HG03571 (cell line): Measurements from ENCODE around the gene TARS2.

Source experiments
- ATAC-seq: cut with Tn5 transposase; IDR thresholded peaks from one replicate; pipeline ENCODE4 v1.9.1; 2021; ENCODE audit not compliant: unreplicated experiment

The TARS2 gene

DNA sequence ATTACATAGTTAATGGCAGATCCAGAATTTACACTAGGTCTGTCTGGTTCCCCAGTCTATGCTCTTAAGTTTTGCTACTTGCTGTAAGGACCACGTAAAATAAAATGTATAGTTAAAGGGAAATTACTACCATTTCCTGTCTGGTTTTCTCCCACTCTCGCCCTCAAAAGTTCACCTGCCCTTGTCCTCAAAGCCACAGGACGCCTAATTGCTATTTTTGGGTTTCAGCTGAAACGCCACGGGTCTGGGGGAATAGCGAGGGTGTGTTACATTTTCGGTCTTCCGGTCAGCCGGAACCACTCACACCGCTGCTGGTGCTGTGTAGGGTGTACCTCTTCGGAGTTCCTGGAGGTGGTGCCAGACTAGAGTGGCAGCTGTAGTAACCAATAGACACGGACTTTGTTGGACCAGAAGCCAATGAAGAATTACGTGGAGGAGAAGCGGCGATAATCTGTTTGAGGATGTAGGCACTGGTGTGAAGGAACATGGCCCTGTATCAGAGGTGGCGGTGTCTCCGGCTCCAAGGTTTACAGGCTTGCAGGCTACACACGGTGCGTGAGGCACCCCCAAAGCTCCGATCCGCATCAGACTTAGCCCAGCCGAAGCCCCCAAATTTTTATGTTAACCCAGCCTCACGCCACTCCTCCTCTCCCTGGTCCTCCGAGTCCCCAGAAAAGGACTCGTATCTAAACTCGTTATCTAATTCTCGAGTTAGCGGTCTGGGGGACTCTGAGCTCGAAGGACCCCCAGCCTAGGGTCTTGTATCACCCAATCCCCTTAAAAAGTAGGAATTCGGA, at the start of gene TARS2:
Gene TARS2, plus strand, starts transcription at position 454 of the 797 bp plus-strand sequence. Its CDS starts 32 bp downstream, at position 486.
- ATAC-seq: peak; percentile 98

DNA sequence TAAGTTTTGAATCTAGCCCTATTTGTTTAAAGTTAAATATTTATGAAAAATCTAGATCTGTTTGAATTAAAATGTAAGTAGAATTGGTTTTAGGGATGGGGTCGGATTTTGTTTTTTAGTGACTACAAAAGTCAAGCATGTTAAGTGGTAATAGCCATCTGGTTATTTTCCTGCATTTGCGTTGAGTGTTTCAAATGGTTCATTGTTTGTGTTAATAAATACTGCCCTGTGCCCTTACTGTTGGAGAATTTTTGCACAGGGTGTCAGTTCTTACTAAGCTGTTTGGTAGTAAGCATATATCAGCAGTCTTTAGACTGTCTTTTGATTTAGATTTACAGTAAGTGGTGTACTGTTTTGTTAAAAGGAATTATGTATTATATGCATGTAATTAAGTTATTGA, 46.1 kb upstream of the TARS2 start:
- no peak for ATAC-seq

DNA sequence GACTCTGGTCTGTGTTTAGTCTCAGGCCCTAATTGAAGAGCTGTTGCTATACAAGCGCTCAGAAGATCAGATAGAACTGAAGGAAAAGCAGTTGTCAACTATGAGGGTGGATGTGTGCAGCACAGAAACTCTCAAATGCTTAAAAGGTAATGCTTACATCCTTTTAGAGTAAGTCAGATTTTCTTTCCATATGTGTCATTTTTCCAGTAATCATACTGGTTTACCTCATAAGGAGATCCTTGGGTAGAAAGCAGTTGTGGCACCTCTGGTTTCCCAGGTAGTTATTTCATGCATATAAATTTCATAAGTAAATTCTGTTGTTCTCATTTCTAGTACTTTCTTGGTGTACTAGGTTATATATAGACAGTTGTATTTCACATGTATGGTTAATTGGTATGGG, 43.0 kb upstream of the TARS2 start:
- no peak for ATAC-seq

- ATAC-seq: no peak
Measured at GRCh38 chr1:150456146-150456647, 31.0 kb upstream of the TARS2 start.

GRCh38 chr1:150464422-150464826, 22.8 kb upstream of the TARS2 start:
- no peak for ATAC-seq

- no peak for ATAC-seq
Measured at GRCh38 chr1:150466964-150467363, 20.3 kb upstream of the TARS2 start.

- no peak for ATAC-seq
Measured at GRCh38 chr1:150469291-150469690, 17.9 kb upstream of the TARS2 start.

- ATAC-seq: no peak
Measured at GRCh38 chr1:150472601-150473200, 14.5 kb upstream of the TARS2 start.

DNA sequence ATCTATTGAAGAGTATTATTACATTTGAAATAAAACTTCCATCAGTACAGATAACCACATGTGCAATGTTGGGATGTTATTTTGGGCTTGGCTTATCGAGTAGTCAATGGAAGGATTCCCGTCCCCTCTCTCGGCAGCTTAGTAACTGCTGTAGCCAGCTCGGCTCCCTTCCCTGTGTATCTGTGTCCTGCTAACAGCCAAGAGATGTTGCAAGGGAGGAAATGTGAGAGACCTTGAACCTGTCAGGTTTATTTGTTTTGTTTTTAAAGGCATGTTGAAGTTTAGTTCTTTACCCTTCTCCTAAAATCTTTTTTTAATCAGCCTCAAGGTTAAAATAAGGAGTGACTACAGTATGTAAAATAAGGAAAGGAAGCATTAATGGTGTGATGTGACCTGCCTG, 13.6 kb upstream of the TARS2 start:
- ATAC-seq: no peak

DNA sequence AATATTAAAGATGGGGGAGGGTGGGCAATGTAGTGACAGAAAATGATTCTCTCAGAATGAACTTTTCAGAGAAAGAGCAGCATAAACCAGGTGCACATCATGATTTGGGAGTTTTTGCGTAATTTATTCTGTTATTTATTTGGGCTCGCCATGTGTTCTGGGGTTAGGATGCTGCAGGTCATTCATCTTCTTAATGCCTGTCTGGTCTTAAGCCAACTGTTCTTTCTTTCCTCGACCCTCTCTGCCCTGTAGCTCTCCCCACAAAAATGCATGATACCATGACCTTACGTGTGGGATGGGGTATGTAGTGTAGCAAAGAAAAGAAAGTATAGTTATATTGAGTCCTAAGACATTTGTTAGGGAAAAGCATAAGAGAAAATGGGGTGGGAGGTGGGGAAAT, 12.3 kb upstream of the TARS2 start:
- no peak for ATAC-seq

DNA sequence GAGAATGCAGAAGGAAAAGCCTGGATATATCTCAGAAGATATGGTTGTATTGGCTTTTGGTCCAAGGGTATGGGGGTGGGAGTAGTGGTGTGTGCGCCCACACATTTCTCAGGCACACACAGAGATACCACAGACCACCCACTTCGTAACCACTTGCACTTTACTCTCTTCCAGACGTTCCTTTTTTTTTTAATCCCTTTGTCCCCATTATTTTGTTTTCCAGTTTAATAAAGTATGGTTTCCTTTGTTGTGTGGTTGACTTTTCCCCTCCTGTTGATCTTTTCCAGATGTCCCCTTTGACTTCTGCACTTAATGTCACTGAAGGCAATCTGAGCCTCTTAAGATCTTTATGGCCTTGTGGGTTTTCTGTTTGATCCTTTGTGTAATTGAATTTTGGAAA, 10.5 kb upstream of the TARS2 start:
- ATAC-seq: no peak

DNA sequence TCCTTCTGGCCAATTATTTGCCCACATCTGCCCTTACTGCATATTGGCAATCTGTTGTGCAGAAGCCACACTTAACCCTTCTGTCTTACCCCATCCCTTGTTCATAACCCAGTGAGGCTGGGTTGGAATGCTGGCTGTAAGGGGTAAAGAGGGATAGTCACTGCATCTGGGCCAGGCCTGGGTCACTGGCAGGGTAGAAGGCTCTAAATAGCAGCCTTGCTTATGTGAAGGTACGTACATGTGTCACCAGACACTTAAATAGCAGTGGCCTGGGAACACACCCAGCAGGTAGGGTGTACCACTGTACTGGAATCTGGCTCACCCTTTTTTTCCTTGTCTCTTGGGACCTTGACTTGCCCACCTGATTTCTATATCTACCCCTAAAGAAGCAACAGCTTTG, 9.9 kb upstream of the TARS2 start:
- no peak for ATAC-seq

DNA sequence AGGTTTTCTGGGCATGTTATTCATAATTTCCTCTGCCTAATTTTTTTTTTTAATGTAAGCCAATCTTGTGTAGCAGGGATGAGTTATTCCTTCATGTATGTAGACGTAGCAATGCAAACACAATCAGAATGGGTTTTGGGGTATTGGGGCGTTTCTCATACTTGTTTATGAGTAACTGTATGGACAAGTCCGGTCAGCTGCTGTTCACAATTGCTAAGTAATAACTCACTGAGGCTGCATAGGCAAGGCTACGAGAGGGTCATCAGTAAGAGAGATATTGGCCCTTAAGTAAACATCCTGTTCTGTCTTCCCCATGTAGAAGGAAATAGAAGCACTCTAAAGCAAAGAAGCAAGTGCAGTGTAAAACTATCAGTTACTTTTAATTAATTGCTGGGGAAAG, 9.5 kb upstream of the TARS2 start:
- no peak for ATAC-seq

DNA sequence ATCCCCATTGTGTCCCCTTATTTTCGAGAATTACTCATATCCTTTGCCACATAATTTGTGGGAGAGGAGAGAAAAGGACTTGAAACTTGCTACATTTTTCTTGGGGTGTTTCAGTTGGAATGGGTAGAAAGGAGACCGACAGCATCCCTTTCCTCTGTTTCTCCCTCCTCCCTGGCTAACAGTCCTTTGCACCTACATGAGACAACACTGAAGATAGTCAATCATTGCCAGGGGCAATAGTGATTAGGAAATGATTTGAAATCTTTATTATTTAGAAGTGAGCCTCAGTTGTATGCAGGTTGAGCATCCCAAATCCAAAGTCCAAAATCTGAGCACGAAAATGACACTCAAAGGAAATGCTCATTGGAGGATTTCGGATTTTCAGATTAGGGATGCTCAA, 7.8 kb upstream of the TARS2 start:
- no peak for ATAC-seq

DNA sequence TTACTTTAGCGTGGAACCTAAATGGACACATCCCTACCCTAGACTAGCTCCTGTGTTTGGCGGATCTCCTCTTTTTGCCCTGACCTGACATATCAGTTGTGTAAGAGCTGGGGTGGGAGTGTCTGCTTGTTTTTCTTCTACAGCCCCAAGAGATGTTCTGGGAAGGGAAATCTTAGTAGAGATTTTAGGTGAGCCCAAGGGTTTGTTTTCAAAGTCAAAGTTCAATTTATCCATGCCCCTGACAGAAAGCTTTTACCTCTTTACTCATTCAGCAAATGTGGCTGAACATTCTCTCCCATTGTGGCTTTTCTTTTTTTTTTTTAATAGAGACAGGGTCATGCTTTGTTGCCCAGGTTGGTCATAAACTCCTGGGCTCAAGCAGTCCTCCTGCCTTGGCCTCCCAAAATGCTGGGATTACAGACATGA, 7.3 kb upstream of the TARS2 start:
- ATAC-seq: no peak

DNA sequence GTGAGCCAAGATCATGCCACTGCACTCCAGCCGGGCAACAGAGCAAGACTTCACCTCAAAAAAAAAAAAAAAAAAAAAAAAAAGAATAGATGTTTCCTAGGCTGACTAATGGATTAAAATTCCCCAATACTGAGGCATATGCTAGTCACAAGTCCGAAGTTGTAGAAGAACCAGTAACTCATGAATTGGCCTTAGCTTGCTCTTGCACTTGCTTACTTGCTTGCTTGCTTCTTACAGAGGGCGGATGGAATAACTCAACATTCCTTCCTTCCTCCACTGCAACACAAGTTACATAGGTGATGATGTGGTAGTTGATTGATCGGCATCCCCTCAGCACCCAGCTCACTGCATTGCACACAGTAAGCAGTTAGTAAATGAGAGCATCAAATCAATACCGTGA, 2.8 kb upstream of the TARS2 start:
- ATAC-seq: no peak

DNA sequence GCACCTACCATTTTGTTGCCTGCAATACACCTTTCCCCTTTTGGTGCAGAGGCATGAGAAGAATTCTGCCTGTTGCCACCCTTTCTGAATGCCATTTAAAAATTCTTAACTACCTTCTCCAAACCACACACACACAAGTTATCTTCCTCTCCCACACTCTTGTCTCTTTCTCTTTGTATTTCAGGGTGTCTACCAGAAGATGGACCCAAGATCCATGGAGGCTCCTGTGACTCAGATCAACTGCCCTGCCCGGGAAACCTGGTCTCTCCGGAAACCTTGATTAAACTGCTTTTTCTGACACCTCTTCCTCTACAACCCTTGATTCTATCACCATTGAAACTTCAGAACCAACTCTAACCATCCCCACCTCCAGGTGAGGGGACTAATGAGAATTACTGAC, 2.4 kb upstream of the TARS2 start:
- no peak for ATAC-seq

DNA sequence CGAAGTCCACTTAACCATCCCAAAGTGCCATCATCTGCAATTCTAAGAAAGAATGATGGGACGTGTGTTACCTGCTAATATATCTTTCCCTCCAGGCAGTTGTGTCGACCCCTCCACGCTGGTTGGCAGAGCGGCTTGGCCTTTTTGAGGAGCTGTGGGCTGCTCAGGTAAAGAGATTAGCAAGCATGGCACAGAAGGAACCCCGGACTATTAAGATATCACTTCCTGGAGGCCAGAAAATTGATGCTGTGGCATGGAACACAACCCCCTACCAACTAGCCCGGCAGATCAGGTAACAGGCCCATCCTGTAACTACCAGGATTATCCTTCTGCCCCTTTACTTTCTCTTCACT, 520 bp downstream of the TARS2 start:
- ATAC-seq: no peak

DNA sequence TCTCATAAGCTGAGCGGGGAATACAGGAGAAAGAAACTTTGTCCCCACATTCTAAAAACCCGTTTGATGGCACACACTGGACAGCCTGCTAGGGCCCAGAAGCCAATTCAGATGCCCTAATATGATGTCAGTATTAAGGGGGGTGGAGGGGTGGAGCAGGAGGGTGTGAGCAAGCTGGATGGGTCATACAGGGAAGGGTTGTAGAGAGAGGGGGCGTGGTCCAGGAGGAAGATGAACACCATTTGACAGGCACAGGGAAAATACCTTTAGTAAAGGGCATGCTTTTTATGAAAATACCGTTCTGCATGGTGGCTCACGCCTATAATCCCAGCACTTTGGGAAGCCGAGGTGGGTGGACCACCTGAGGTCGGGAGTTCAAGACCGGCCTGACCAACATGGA, 6.0 kb downstream of the TARS2 start:
- ATAC-seq: no peak

DNA sequence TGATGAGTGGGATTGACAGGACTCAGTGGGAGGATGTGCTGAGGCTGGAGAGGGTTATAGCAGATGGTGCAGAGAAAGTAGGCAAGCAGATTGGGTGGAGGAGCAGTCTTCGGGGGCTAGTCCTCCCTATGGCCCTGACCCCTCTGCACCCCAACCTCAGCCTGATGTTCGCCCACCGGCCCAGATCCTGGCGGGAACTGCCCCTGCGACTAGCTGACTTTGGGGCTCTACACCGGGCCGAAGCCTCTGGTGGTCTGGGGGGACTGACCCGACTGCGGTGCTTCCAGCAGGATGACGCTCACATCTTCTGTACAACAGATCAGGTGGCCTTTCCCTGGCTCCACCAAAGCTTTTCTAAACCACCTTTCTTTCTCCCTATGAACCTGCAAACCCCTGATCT, 11.1 kb downstream of the TARS2 start:
- ATAC-seq: no peak

DNA sequence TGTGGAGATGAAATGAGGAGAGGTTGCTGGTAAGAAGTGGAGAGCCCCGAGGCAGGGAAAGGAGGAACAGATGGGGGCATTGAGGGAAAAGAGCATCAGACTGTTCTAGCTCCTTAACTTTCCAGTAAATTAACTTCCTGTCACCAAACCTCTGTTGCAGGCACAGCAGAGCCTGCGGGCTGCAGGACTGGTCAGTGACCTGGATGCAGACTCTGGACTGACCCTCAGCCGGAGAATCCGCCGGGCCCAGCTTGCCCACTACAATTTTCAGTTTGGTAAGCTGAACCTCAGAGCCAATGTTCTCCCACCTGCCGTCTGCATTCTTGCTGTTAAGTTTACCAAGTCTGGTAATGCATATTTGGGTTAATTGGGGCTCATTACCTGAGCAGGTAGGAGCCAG, 18.2 kb downstream of the TARS2 start:
- ATAC-seq: no peak
